ENCODE data around the gene IGFBP5. TPM values are rescaled to one million over a fixed set of nuclear protein-coding genes. Genes with fewer than 3 reads are reported as not detected.

Gene IGFBP5
- polyA plus RNA-seq, 1 of the 3 experiments (the other 2 are of a cell fraction): 323 TPM

DNA sequence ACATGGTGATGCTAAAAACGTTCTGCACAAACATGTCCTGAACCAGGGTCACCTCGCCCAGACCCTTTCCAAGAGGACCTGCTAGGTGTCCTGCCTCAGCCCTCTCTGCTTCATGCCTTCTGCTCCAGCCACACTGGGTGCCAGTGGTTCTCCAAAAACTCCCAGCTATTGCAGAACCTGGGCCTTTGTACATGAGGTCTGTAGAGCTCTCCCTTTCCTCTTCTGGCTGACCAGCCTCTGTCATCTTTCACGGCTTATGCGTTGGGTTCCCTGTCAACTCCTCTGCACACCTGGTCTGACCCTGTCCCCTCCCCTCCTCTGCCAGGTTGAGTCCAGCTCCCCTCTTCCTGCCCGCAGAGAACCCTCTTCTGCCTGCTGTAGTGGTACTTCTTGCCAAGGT, 35.5 kb upstream of the IGFBP5 start:
- TF ChIP-seq MXI1 (IDR thresholded peaks at IDR 0.05; ENCODE audit: low read depth, low read length) (no peak), POLR2AphosphoS5 (IDR thresholded peaks at IDR 0.05; ENCODE audit: low read depth, low read length) (no peak), RFX5 (IDR thresholded peaks at IDR 0.05; ENCODE audit: low read length) (no peak), NFIC (IDR thresholded peaks at IDR 0.05; ENCODE audit: borderline replicate concordance) (no peak), SMC3 (IDR thresholded peaks at IDR 0.05; ENCODE audit: low read depth, low read length) (no peak), CTCF (IDR thresholded peaks at IDR 0.05) (no peak)
- TF ChIP-seq, protein P1, sequence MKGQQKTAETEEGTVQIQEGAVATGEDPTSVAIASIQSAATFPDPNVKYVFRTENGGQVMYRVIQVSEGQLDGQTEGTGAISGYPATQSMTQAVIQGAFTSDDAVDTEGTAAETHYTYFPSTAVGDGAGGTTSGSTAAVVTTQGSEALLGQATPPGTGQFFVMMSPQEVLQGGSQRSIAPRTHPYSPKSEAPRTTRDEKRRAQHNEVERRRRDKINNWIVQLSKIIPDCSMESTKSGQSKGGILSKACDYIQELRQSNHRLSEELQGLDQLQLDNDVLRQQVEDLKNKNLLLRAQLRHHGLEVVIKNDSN (IDR thresholded peaks at IDR 0.05; ENCODE audit: borderline replicate concordance, low read depth): no peak
- Histone ChIP-seq H3K4me2 (no peak overlapping the region), H2AFZ (ENCODE audit: low read depth) (no peak overlapping the region), H3K9me2 (no peaks in the 10 kb centered on the region), H4K20me1 (ENCODE audit: insufficient read depth) (no peaks in the 10 kb centered on the region), H3K4me1 (ENCODE audit: control insufficient read depth in 1 of 2, insufficient read depth in 2 of 2, low read depth in 1 of 2, low read length in 1 of 2) (peaks cover 0 to 27% of the 10 kb centered on the region in 2 experiments; a peak in 2 of 4 replicates), H3K9ac (no peak overlapping the region), H3F3A (replicated peaks; ENCODE audit: insufficient read depth) (no peaks in the 10 kb centered on the region), H3K9me3 (no peaks in the 10 kb centered on the region), H3K4me3 (ENCODE audit: low read depth in 2 of 2, low read length in 1 of 2) (no peak overlapping the region), H3K79me2 (ENCODE audit: insufficient read depth) (no peaks in the 10 kb centered on the region), H3K27me3 (ENCODE audit: insufficient read depth) (no peaks in the 10 kb centered on the region), H3K27ac (ENCODE audit: low read depth in 2 of 2, low read length in 1 of 2) (no peak overlapping the region), H3K36me3 (replicated peaks in 1 of 2; ENCODE audit: control insufficient read depth in 1 of 2, insufficient read depth in 2 of 2, low read length in 1 of 2) (no peaks in the 10 kb centered on the region)
- DNase-seq: no peak
- CTCF ChIA-PET: no interaction called here
- 53% methylated on average over 5 of the region's 5 CpGs for WGBS (ENCODE audit: low lambda C conversion rate)
- POLR2A ChIA-PET: interaction anchor here (0.6 kb wide), 1 partner anchor 365 kb away, joined by 3 read pairs; no protein-coding TSS in a partner anchor

GRCh38 chr2:216727346-216728122, 32.2 kb upstream of the IGFBP5 start:
- no peak overlapping the region for H3K4me2 ChIP-seq
- no peaks in the 10 kb centered on the region for H4K20me1 ChIP-seq (ENCODE audit: insufficient read depth)
- no peak overlapping the region for H3K4me3 ChIP-seq (ENCODE audit: low read depth in 2 of 2, low read length in 1 of 2)
- 69% methylated on average over 8 of the region's 8 CpGs for WGBS (ENCODE audit: low lambda C conversion rate)
- no peaks in the 10 kb centered on the region for H3K79me2 ChIP-seq (ENCODE audit: insufficient read depth)
- peaks cover 0 to 10% of the 10 kb centered on the region in 2 experiments; a peak in 1 of 4 replicates for H3K4me1 ChIP-seq (ENCODE audit: control insufficient read depth in 1 of 2, insufficient read depth in 2 of 2, low read depth in 1 of 2, low read length in 1 of 2)
- H3K9me2 ChIP-seq: no peaks in the 10 kb centered on the region
- H3K27ac ChIP-seq (ENCODE audit: low read depth in 2 of 2, low read length in 1 of 2): no peak overlapping the region
- POLR2A ChIA-PET: no interaction called here
- H3K9ac ChIP-seq: no peak overlapping the region
- H3K27me3 ChIP-seq (ENCODE audit: insufficient read depth): no peaks in the 10 kb centered on the region
- H2AFZ ChIP-seq (ENCODE audit: low read depth): no peak overlapping the region
- CTCF ChIA-PET: interaction anchor here (0.7 kb wide), 1 partner anchor 10 kb away, joined by 4 read pairs; no protein-coding TSS in a partner anchor
- H3K9me3 ChIP-seq: no peaks in the 10 kb centered on the region
- no peak for DNase-seq
- no peaks in the 10 kb centered on the region for H3K36me3 ChIP-seq (replicated peaks in 1 of 2; ENCODE audit: control insufficient read depth in 1 of 2, insufficient read depth in 2 of 2, low read length in 1 of 2)
- no peaks in the 10 kb centered on the region for H3F3A ChIP-seq (replicated peaks; ENCODE audit: insufficient read depth)
- TF ChIP-seq FOXM1 (IDR thresholded peaks at IDR 0.05; ENCODE audit: low read depth): no peak
- TF ChIP-seq SIN3A (IDR thresholded peaks at IDR 0.05; ENCODE audit: borderline replicate concordance, low read depth, low read length): no peak
- no peak for TF ChIP-seq JUND (IDR thresholded peaks at IDR 0.05)
- no peak for TF ChIP-seq MAX (IDR thresholded peaks at IDR 0.05; ENCODE audit: low read depth)
- TF ChIP-seq, protein P2, sequence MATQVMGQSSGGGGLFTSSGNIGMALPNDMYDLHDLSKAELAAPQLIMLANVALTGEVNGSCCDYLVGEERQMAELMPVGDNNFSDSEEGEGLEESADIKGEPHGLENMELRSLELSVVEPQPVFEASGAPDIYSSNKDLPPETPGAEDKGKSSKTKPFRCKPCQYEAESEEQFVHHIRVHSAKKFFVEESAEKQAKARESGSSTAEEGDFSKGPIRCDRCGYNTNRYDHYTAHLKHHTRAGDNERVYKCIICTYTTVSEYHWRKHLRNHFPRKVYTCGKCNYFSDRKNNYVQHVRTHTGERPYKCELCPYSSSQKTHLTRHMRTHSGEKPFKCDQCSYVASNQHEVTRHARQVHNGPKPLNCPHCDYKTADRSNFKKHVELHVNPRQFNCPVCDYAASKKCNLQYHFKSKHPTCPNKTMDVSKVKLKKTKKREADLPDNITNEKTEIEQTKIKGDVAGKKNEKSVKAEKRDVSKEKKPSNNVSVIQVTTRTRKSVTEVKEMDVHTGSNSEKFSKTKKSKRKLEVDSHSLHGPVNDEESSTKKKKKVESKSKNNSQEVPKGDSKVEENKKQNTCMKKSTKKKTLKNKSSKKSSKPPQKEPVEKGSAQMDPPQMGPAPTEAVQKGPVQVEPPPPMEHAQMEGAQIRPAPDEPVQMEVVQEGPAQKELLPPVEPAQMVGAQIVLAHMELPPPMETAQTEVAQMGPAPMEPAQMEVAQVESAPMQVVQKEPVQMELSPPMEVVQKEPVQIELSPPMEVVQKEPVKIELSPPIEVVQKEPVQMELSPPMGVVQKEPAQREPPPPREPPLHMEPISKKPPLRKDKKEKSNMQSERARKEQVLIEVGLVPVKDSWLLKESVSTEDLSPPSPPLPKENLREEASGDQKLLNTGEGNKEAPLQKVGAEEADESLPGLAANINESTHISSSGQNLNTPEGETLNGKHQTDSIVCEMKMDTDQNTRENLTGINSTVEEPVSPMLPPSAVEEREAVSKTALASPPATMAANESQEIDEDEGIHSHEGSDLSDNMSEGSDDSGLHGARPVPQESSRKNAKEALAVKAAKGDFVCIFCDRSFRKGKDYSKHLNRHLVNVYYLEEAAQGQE (IDR thresholded peaks at IDR 0.05; ENCODE audit: low read depth, low read length): no peak
- TF ChIP-seq ELF1 (IDR thresholded peaks at IDR 0.05): no peak
- no peak for TF ChIP-seq GABPA (IDR thresholded peaks at IDR 0.05; ENCODE audit: low read depth)
- TF ChIP-seq, protein P3, sequence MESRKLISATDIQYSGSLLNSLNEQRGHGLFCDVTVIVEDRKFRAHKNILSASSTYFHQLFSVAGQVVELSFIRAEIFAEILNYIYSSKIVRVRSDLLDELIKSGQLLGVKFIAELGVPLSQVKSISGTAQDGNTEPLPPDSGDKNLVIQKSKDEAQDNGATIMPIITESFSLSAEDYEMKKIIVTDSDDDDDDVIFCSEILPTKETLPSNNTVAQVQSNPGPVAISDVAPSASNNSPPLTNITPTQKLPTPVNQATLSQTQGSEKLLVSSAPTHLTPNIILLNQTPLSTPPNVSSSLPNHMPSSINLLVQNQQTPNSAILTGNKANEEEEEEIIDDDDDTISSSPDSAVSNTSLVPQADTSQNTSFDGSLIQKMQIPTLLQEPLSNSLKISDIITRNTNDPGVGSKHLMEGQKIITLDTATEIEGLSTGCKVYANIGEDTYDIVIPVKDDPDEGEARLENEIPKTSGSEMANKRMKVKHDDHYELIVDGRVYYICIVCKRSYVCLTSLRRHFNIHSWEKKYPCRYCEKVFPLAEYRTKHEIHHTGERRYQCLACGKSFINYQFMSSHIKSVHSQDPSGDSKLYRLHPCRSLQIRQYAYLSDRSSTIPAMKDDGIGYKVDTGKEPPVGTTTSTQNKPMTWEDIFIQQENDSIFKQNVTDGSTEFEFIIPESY (IDR thresholded peaks at IDR 0.05; ENCODE audit: borderline replicate concordance, low read depth): no peak
- no peak for TF ChIP-seq CTCF (IDR thresholded peaks at IDR 0.05)
- TF ChIP-seq RFX5 (IDR thresholded peaks at IDR 0.05; ENCODE audit: low read length): no peak
